GM19099 (cell line): ENCODE measurements around the gene TMEM221.

Source experiments
- POLR2A ChIP-seq: IDR thresholded peaks from 3 replicates; pipeline ENCODE4 v1.6.1; 2011; ENCODE audit warnings: low read depth; ENCODE audit not compliant: insufficient read length; ENCODE audit errors: extremely low read depth

TMEM221 gene

GRCh38 chr19:17448131-17448967 is at the start of gene TMEM221:
Gene TMEM221, minus strand, starts transcription at chr19:17448668. Its CDS starts 206 bp downstream, at chr19:17448462.
- TF ChIP-seq POLR2A = no peak

- no peak for TF ChIP-seq POLR2A
Measured at GRCh38 chr19:17497149-17497798, 48.8 kb upstream of the TMEM221 start.

- TF ChIP-seq POLR2A = no peak
Measured at GRCh38 chr19:17496337-17496997, 48.0 kb upstream of the TMEM221 start.

- no peak for TF ChIP-seq POLR2A
Measured at GRCh38 chr19:17495639-17496296, 47.3 kb upstream of the TMEM221 start.

- no peak for TF ChIP-seq POLR2A
Measured at GRCh38 chr19:17491287-17491686, 42.8 kb upstream of the TMEM221 start.

GRCh38 chr19:17490411-17490810 is 41.9 kb upstream of the TMEM221 start:
- TF ChIP-seq POLR2A = no peak

- TF ChIP-seq POLR2A = no peak
Measured at GRCh38 chr19:17489392-17490030, 41.0 kb upstream of the TMEM221 start.

- TF ChIP-seq POLR2A = no peak
Measured at GRCh38 chr19:17488593-17489391, 40.3 kb upstream of the TMEM221 start.

- TF ChIP-seq POLR2A = no peak
Measured at GRCh38 chr19:17487284-17488121, 39.0 kb upstream of the TMEM221 start.

- TF ChIP-seq POLR2A = no peak
Measured at GRCh38 chr19:17486545-17487240, 38.2 kb upstream of the TMEM221 start.

GRCh38 chr19:17484520-17485185 is 36.2 kb upstream of the TMEM221 start:
- TF ChIP-seq POLR2A = no peak

GRCh38 chr19:17483605-17484002 is 35.1 kb upstream of the TMEM221 start:
- no peak for TF ChIP-seq POLR2A
